Measurements from ENCODE around the gene TBX18. TPM values are rescaled to one million over a fixed set of nuclear protein-coding genes. Genes with fewer than 3 reads are reported as not detected.

Gene TBX18
- total RNA-seq, 1 experiment from 2014 or later: 14.4 TPM

GRCh38 chr6:84641076-84641475 lies 123.3 kb downstream of the TBX18 start:
- no peaks in the 10 kb centered on the region for H3K9me2 ChIP-seq (ENCODE audit: insufficient read depth)
- TF ChIP-seq EZH2phosphoT487 (IDR thresholded peaks at IDR 0.05; ENCODE audit: borderline replicate concordance): no peak
- no peak for TF ChIP-seq EZH2 (IDR thresholded peaks at IDR 0.05)
- no peak for TF ChIP-seq ZFX (IDR thresholded peaks at IDR 0.05)
- no peak for TF ChIP-seq ATF3 (IDR thresholded peaks at IDR 0.05)
- no peak for TF ChIP-seq POLR2A (IDR thresholded peaks at IDR 0.05; ENCODE audit: borderline replicate concordance, extremely low read depth, insufficient read depth, insufficient read length)
- no peak for TF ChIP-seq ZBTB33 (IDR thresholded peaks at IDR 0.05; ENCODE audit: extremely low read depth, insufficient replicate concordance, low read length)
- no peak overlapping the region for H3K27ac ChIP-seq (ENCODE audit: low read depth, low read length)
- no peak for ATAC-seq
- intact Hi-C loops (cut with micrococcal nuclease): no loop called here
- H2AFZ ChIP-seq (ENCODE audit: low read depth, low read length, poor library complexity, severe bottlenecking): no peak overlapping the region
- H3K9ac ChIP-seq (ENCODE audit: low read length): no peak overlapping the region
- ChIA-PET POLR2A (no interaction called here), CTCF (no interaction called here), RAD21 (ENCODE audit: low non-redundant PET in 1 of 2, low total read pairs in 2 of 2, uncharacterized antibody in 2 of 2, unreplicated experiment in 2 of 2) (no interaction called here)
- BruUV-seq (replicated peaks): no TSS peak
- no peaks in the 10 kb centered on the region for H3K79me2 ChIP-seq (ENCODE audit: insufficient read depth, low read length)
- no peaks in the 10 kb centered on the region for H4K20me1 ChIP-seq (ENCODE audit: insufficient read depth)
- no peak for DNase-seq (ENCODE audit: low read depth, low spot score)
- H3K27me3 ChIP-seq (ENCODE audit: insufficient read depth, low read length): no peaks in the 10 kb centered on the region
- no peak overlapping the region for H3K4me3 ChIP-seq (replicated peaks in 1 of 2; ENCODE audit: low read depth in 1 of 2, low read length in 2 of 2)
- H3K4me2 ChIP-seq (ENCODE audit: low read length): no peak overlapping the region
- H3K4me1 ChIP-seq (ENCODE audit: control insufficient read depth in 1 of 2, insufficient read depth in 2 of 2, low read length in 2 of 2): peaks cover 0 to 8% of the 10 kb centered on the region in 2 experiments; a peak in 2 of 4 replicates
- H3K9me3 ChIP-seq (ENCODE audit: control insufficient read depth in 1 of 2, insufficient read depth in 1 of 2, low read depth in 1 of 2, low read length in 2 of 2): no peaks in the 10 kb centered on the region
- H3K36me3 ChIP-seq (ENCODE audit: control insufficient read depth in 1 of 2, insufficient read depth in 2 of 2, low read length in 2 of 2): no peaks in the 10 kb centered on the region

- Histone ChIP-seq H3K9me2 (ENCODE audit: insufficient read depth) (no peaks in the 10 kb centered on the region), H3K4me2 (ENCODE audit: low read length) (no peak overlapping the region), H3K79me2 (ENCODE audit: insufficient read depth, low read length) (no peaks in the 10 kb centered on the region), H3K27me3 (ENCODE audit: insufficient read depth, low read length) (no peaks in the 10 kb centered on the region), H3K4me3 (replicated peaks in 1 of 2; ENCODE audit: low read depth in 1 of 2, low read length in 2 of 2) (no peak overlapping the region), H3K9me3 (ENCODE audit: control insufficient read depth in 1 of 2, insufficient read depth in 1 of 2, low read depth in 1 of 2, low read length in 2 of 2) (no peaks in the 10 kb centered on the region), H3K4me1 (ENCODE audit: control insufficient read depth in 1 of 2, insufficient read depth in 2 of 2, low read length in 2 of 2) (no peaks in the 10 kb centered on the region), H3K9ac (ENCODE audit: low read length) (no peak overlapping the region), H3K27ac (ENCODE audit: low read depth, low read length) (no peak overlapping the region), H2AFZ (ENCODE audit: low read depth, low read length, poor library complexity, severe bottlenecking) (no peak overlapping the region), H3K36me3 (ENCODE audit: control insufficient read depth in 1 of 2, insufficient read depth in 2 of 2, low read length in 2 of 2) (no peaks in the 10 kb centered on the region), H4K20me1 (ENCODE audit: insufficient read depth) (no peaks in the 10 kb centered on the region)
- intact Hi-C loops (cut with micrococcal nuclease): no loop called here
- RAD21 ChIA-PET (ENCODE audit: low non-redundant PET in 1 of 2, low total read pairs in 2 of 2, uncharacterized antibody in 2 of 2, unreplicated experiment in 2 of 2): no interaction called here
- POLR2A ChIA-PET: no interaction called here
- CTCF ChIA-PET: no interaction called here
- no peak for DNase-seq (ENCODE audit: low read depth, low spot score)
- ATAC-seq: no peak
- no TSS peak for BruUV-seq (replicated peaks)
- TF ChIP-seq SP1 (IDR thresholded peaks at IDR 0.05; ENCODE audit: low read depth) (no peak), ZFX (IDR thresholded peaks at IDR 0.05) (no peak), ZNF274 (IDR thresholded peaks at IDR 0.05; ENCODE audit: low read depth, low read length) (no peak), ZBTB33 (IDR thresholded peaks at IDR 0.05; ENCODE audit: extremely low read depth, insufficient replicate concordance, low read length) (no peak), EGR1 (IDR thresholded peaks at IDR 0.05; ENCODE audit: low read depth) (no peak), ATF3 (IDR thresholded peaks at IDR 0.05) (no peak), ELF1 (IDR thresholded peaks at IDR 0.05; ENCODE audit: borderline replicate concordance, low read depth) (no peak), JUND (IDR thresholded peaks at IDR 0.05) (no peak), RAD21 (IDR thresholded peaks at IDR 0.05; ENCODE audit: low read depth) (no peak), CTCF (IDR thresholded peaks at IDR 0.05 in 2 of 3, conservative IDR thresholded peaks at IDR 0.05 in 1 of 3; ENCODE audit: borderline replicate concordance in 1 of 3, insufficient read depth in 1 of 3, low read depth in 2 of 3, low read length in 2 of 3) (no peak), EZH2phosphoT487 (IDR thresholded peaks at IDR 0.05; ENCODE audit: borderline replicate concordance) (no peak), MAX (IDR thresholded peaks at IDR 0.05) (no peak)
Observed at GRCh38 chr6:84639396-84639795, 125.0 kb downstream of the TBX18 start.

All from HCT116 (cell line).